T1000 (cell line): Measurements from ENCODE around the gene COQ3.

ENCODE experiments used
- DNase-seq: peaks from one replicate; lab custom pipeline; 2025; ENCODE audit warnings: mixed read lengths; lab: John Stamatoyannopoulos, UW

COQ3 gene

DNA sequence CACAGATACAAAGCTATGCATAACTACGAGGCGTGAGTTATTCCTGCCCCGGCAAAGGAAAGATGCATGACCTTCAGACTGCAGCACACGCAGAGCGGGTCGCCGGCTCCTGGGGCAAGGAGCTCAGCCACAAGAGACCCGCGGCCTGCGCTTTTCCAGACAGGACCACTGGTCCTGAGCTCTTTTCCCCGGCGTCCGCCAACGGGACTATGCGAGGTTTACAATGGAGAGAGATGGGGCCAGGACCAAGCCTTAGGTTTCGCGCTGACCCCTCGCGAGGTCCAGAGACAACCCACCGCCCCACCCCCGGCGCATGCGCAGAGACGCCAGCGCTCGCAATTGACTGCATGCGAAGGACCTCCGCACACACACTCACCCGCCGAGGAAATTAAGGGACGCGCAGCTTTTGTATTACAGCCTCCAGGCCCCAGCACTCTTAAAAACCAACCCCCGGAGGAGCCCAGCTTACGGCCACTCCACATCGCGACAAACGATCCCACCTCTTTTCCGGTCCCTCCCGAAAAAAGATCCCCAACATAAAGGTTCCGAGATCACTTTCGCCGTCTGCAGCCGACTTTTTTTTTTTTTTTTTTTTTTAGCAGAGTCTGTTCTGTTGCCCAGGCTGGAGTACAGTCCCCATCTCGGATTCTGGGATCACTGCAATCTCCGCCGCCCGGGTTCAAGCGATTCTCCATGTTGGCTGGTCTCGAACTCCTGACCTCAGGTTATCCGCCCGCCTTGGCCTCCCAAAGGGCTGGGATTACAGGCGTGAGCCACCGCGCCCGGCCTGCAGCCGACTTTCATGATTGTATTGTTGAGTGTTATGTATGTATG, at the start of gene COQ3:
TSS of gene COQ3 (minus strand) at position 498 of the 834 bp plus-strand sequence. CDS start at position 482, 16 bp downstream.
- peak; percentile 63 for DNase-seq

- DNase-seq, result no peak
Observed at GRCh38 chr6:99434702-99435530, 40.9 kb upstream of the COQ3 start.

DNA sequence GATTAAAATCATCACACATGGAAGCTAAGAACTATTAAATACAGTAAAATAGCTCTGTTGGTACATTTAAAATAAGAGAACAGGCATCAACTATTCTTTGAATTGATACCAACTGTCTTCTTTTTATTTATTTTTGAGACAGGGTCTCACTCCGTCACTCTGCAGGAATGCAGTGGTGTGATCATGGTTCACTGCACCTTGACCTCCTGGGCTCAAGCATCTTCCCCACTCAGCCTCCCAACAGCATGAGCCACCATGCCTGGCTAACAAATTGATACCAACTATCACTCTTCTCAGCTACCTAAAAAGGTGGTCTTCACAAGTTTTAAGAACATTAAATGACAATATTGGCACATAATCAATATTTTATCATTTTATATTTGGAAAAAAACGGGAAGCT, 38.9 kb upstream of the COQ3 start:
- no peak for DNase-seq

DNA sequence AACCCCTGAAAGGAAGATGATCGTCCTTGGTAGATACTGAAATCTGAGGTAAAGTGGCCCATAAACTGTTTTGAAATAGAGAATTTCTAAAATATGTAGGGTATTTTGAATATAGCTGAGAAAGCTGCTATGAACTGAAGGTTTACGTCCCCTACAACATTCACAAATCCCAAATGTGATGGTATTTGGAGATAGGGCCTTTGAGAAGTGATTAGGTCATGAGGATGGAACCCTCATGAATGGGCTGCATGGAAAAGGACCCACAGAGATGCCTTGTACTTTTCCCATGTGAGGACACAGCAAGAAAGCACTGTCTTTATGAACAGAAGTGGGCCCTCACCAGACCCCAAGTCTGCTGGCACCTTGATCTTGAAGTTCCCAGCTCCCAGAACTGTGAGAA, 37.9 kb upstream of the COQ3 start:
- DNase-seq, result no peak

- no peak for DNase-seq
Observed at GRCh38 chr6:99427988-99428387, 34.0 kb upstream of the COQ3 start.

GRCh38 chr6:99426451-99426757, 32.4 kb upstream of the COQ3 start:
- DNase-seq, result no peak

DNA sequence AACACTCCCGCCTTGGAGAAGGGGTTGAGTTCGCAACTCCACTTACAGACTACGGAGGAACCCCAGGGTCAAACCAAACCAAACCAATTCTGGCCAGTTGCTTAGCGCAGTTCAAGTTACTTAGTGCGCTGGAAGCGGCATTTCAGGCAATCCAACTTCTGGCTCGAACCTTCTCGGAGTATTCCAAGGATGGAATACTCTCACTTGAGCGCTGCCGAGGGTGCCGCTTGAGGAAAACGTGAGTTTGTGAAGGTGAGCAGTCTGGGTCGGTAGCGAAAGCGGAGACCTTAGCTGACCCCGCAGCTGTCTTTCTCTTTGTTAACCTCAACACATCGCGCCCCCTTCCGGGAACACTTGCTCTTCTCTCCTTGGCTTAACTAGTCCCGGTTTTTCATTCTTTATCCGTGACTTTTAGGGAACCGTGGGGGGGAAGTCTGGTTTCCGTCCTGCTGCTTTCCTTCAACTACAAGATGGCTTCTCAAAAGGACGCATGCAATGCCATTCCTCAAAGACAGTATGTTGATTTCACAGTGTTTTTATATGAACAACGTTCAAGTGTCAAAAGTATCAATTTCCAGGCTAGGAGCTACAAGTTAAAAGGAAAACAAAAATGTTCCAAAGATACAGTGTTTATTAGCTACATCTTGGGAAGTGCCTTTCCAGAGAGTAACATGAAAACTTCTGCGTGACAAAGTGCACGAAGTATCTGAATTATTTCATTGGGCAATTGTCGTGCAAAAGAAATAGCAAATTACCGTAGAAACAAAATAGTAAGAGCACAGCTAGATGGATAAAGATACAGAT, 31.9 kb upstream of the COQ3 start:
- DNase-seq, result peak; percentile 64

- DNase-seq, result peak; percentile 85
Observed at GRCh38 chr6:99424761-99425646, 31.0 kb upstream of the COQ3 start, which contains the start of gene PNISR. Gene PNISR, minus strand, starts transcription at chr6:99425308. Its CDS starts 10,649 bp downstream, at chr6:99414659.

DNA sequence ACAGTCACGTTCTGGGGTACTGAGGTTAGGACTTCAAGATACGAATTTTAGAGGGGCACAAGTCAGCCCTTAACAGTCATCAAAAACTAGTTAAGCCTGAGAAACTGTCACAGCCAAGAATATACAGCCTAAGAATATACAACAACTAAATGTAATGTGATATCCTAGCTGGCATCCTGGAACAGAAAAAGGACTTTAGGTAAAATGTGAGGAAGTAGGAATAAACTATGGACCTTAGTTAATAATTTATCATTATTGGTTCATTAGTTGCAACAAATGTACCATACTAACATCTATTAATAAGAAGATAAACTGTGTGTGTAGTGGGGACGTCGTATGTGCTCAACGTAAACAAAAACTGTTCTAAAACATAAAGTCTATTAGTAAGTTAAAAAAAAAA, 30.0 kb upstream of the COQ3 start:
- no peak for DNase-seq

- DNase-seq, result no peak
Observed at GRCh38 chr6:99422912-99423311, 28.9 kb upstream of the COQ3 start.

GRCh38 chr6:99416892-99417767, 23.1 kb upstream of the COQ3 start:
- DNase-seq, result no peak

DNA sequence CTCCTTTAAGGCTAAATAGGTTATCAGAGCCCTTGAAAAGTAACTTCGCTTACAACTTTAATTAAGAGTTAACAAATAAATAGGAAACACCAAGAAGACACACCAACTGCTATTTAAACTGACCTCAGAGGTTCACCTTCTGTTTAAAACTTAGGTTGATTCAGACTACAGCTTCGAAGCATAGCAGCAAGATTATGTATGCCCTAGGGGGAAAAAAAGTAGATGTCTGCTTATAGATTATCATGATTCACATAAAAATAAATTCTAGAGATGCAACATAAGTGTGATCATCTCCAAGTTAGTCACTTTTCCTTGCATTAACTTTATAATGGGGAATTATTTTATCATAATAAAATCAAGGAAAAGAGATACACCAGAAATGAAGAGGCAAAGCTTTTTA, 22.2 kb upstream of the COQ3 start:
- DNase-seq, result no peak

DNA sequence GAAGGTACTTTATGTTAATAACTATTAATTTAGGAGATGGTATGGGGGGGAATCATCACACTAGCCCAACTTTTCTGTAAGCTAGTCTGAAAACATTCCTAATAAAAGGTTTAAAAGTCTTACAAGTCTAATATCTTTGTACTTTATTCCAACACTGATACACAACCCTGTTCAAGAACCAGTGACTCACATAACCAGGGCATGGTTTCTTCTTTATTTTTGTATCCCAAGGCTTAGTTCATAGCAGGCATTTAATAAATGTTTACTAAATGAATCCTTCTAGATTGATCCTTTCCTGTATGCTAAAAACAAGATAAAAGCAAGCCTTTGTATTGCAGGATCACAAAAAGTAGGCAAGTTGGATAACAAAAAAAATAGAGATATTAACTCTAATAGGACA, 21.5 kb upstream of the COQ3 start:
- no peak for DNase-seq

GRCh38 chr6:99412065-99412464, 18.1 kb upstream of the COQ3 start:
- DNase-seq, result no peak

GRCh38 chr6:99409672-99410071, 15.7 kb upstream of the COQ3 start:
- no peak for DNase-seq

DNA sequence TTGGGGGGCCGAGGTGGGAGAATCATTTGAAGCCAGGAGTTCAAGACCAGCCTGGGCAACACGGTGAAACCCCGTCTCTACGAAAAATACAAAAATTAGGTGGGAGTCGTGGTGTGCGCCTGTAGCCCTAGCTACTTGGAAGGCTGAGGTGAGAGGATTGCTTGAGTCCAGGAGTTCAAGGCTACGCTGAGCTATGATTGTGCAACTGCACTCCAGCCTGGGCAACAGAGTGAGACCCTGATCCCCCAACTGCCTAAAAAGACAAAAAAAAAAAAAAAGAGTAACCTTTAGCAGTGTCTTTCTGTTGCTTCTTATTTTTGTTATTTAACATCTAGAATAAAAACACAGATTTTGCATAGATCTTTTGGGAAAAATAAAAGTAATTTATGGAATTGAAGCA, 13.1 kb upstream of the COQ3 start:
- DNase-seq, result no peak

DNA sequence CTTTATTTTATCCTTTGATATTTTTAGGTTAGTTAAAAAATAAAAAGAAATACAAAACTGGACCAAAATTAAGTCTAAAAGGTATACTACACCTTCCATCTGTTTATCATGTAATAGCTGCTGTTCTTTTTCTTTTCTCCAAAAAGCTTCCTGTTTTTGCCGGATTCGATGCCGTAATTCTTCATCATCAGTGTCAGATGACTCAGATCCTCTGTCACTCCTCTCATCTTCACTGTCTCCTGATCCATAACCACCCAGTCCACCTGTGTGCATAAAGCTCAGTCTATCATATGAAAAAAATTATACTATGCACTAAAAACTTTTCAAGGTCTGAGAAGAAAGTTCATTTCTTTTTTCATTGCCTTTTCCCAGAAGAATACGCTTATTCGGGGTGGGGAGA, 8.5 kb upstream of the COQ3 start:
- no peak for DNase-seq

DNA sequence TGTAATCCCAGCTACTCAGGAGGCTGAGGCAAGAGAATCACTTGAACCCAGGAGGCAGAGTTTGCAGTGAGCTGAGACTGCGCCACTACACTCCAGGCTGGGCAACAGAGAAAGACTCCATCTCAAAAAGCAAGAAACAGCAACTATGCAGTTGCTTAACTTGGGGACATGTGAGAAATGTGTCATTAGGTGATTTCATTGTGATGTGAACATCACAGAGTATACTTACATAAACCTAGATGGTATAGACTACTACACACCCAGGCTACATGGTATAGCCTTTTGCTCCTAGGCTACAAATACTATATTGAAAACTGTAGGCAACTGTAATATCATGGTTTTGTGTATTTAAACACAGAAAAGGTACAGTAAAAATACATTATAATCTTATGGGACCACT, 3.3 kb upstream of the COQ3 start:
- no peak for DNase-seq

- no peak for DNase-seq
Observed at GRCh38 chr6:99393366-99393697, 663 bp downstream of the COQ3 start.

GRCh38 chr6:99390896-99391295, 3.1 kb downstream of the COQ3 start:
- no peak for DNase-seq

DNA sequence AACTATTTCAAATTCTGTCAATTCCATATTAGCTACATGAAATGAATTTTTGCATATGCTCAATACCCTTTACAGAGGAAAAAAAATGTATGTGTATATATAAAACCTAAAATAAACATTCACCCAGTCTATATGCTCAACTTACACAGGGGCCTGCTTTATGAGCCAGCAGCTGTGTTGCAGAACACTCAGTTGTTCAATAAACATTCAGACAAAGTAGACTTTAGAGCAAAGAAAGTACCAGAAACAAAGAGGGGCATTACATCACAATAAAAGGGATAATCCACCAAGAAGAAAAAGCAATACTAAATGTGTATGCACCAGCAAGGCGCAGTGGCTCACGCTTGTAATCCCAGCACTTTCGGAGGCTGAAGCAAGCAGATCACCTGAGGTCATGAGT, 9.5 kb downstream of the COQ3 start:
- no peak for DNase-seq
